ENCODE data around the gene HMGB2.

Gene HMGB2

DNA sequence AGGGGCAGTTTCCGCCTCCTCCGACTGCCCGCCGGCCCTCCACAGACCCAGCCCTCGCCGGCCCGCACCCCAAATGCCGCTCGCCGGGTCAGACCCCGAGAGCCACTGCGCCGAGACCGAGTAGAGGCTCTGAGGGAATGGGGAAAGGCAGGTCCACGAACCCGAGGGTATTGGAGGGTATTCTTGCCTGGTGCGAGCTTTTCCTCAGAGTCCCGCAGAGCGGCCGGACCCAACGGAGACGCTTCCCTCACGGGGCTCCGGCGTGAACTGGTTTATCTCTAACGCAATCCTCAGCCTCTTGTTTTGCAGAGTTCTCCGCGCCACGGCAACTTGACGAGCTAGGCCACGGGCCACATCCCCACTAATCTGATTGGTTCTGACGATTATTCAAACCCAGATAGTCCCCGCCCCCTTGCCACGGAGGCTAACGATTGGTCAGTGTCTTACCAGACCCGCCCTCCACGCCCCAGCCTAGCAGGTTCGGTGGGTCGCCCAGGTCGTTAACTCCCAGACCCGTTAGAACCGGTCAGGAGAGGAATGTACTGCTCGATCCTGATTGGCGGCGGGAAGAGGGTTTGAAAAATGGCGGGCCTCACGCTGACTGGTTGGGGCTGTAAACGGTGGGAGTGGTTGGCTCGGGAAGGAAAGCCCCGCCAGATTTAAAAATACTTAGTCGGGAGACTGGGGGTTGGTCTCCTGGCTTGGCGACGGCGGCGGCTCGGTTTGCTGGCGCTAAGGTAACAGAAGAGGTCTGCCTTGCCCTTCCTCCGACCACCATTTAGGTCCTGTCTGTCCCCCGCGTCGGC, at the start of gene HMGB2:
Gene HMGB2 (minus strand): TSS at position 274 of the 806 bp plus-strand sequence. CDS start 709 bp downstream, outside the sequence.
- Mint-ChIP-seq H3K27ac (peak within 1 kb of the TSS; percentile 99), H3K4me1 (ENCODE audit: low read depth) (peaks cover 42% of the 10 kb centered on the region), H3K36me3 (ENCODE audit: low read depth) (peaks cover 43% of the 10 kb centered on the region), H3K9me3 (no peaks in the 10 kb centered on the region), H3K27me3 (ENCODE audit: low read depth) (no peaks in the 10 kb centered on the region), H3K4me3 (peak within 1 kb of the TSS; percentile 97)
- peak; percentile 99 for DNase-seq (ENCODE audit: low spot score)

- Mint-ChIP-seq H3K27ac (no peak overlapping the region), H3K4me1 (ENCODE audit: low read depth) (peaks cover 15% of the 10 kb centered on the region), H3K27me3 (ENCODE audit: low read depth) (peaks cover 11% of the 10 kb centered on the region), H3K9me3 (no peaks in the 10 kb centered on the region), H3K4me3 (no peak overlapping the region), H3K36me3 (ENCODE audit: low read depth) (peaks cover 16% of the 10 kb centered on the region)
- no peak for DNase-seq (ENCODE audit: low spot score)
Observed at GRCh38 chr4:173382349-173382748, 48.2 kb upstream of the HMGB2 start.

- Mint-ChIP-seq H3K4me1 (ENCODE audit: low read depth) (peaks cover 11% of the 10 kb centered on the region), H3K4me3 (no peak overlapping the region), H3K36me3 (ENCODE audit: low read depth) (peaks cover 16% of the 10 kb centered on the region), H3K27ac (no peak overlapping the region), H3K27me3 (ENCODE audit: low read depth) (peaks cover 11% of the 10 kb centered on the region), H3K9me3 (no peaks in the 10 kb centered on the region)
- DNase-seq (ENCODE audit: low spot score), result no peak
Observed at GRCh38 chr4:173381610-173382009, 47.5 kb upstream of the HMGB2 start.

GRCh38 chr4:173380987-173381386, 46.8 kb upstream of the HMGB2 start:
- no peak overlapping the region for H3K4me3 Mint-ChIP-seq
- H3K27me3 Mint-ChIP-seq (ENCODE audit: low read depth), result peaks cover 11% of the 10 kb centered on the region
- H3K27ac Mint-ChIP-seq, result no peak overlapping the region
- H3K9me3 Mint-ChIP-seq, result no peaks in the 10 kb centered on the region
- DNase-seq (ENCODE audit: low spot score), result no peak
- H3K4me1 Mint-ChIP-seq (ENCODE audit: low read depth), result peaks cover 10% of the 10 kb centered on the region
- H3K36me3 Mint-ChIP-seq (ENCODE audit: low read depth), result peaks cover 18% of the 10 kb centered on the region

DNA sequence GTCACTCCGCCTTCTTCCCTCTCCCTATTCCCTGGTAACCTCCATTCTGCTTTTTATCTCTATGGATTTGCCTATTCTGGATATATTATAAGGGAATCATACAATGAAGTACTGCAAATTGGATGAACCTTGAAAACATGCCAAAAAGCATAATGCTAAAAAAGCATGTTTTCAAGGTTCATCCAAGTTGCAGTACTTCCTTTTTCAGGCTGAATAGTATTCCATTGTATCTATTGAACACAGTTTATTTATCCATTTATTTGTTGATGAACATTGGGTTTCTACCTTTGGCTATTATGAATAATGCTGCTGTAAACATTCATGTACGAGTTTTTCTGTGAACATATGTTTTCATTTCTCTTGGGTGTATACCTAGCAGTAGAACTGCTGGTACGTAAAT, 45.8 kb upstream of the HMGB2 start:
- H3K4me3 Mint-ChIP-seq, result no peak overlapping the region
- peaks cover 11% of the 10 kb centered on the region for H3K4me1 Mint-ChIP-seq (ENCODE audit: low read depth)
- no peaks in the 10 kb centered on the region for H3K9me3 Mint-ChIP-seq
- no peak for DNase-seq (ENCODE audit: low spot score)
- peaks cover 21% of the 10 kb centered on the region for H3K36me3 Mint-ChIP-seq (ENCODE audit: low read depth)
- H3K27ac Mint-ChIP-seq, result no peak overlapping the region
- peaks cover 11% of the 10 kb centered on the region for H3K27me3 Mint-ChIP-seq (ENCODE audit: low read depth)

- no peak for DNase-seq (ENCODE audit: low spot score)
- no peak overlapping the region for H3K27ac Mint-ChIP-seq
- peaks cover 12% of the 10 kb centered on the region for H3K4me1 Mint-ChIP-seq (ENCODE audit: low read depth)
- H3K36me3 Mint-ChIP-seq (ENCODE audit: low read depth), result peaks cover 21% of the 10 kb centered on the region
- H3K9me3 Mint-ChIP-seq, result no peaks in the 10 kb centered on the region
- no peaks in the 10 kb centered on the region for H3K27me3 Mint-ChIP-seq (ENCODE audit: low read depth)
- no peak overlapping the region for H3K4me3 Mint-ChIP-seq
Observed at GRCh38 chr4:173374588-173374987, 40.4 kb upstream of the HMGB2 start.

- H3K9me3 Mint-ChIP-seq, result no peaks in the 10 kb centered on the region
- peaks cover 27% of the 10 kb centered on the region for H3K4me1 Mint-ChIP-seq (ENCODE audit: low read depth)
- H3K27me3 Mint-ChIP-seq (ENCODE audit: low read depth), result no peaks in the 10 kb centered on the region
- peak overlapping the region; percentile 94 for H3K27ac Mint-ChIP-seq
- peak; percentile 48 for DNase-seq (ENCODE audit: low spot score)
- H3K36me3 Mint-ChIP-seq (ENCODE audit: low read depth), result peaks cover 23% of the 10 kb centered on the region
- peak overlapping the region; percentile 98 for H3K4me3 Mint-ChIP-seq
Observed at GRCh38 chr4:173371292-173372192, 37.4 kb upstream of the HMGB2 start.

GRCh38 chr4:173370477-173371291, 36.5 kb upstream of the HMGB2 start, which contains the start of gene SAP30:
Gene SAP30 (plus strand): TSS chr4:173370954. CDS start chr4:173371183, 229 bp downstream.
- Mint-ChIP-seq H3K36me3 (ENCODE audit: low read depth) (peaks cover 18% of the 10 kb centered on the region), H3K4me1 (ENCODE audit: low read depth) (peaks cover 33% of the 10 kb centered on the region), H3K27me3 (ENCODE audit: low read depth) (no peaks in the 10 kb centered on the region), H3K4me3 (peak within 1 kb of the TSS; percentile 99), H3K9me3 (no peaks in the 10 kb centered on the region), H3K27ac (peak within 1 kb of the TSS; percentile 97)
- DNase-seq (ENCODE audit: low spot score), result peak; percentile 92

GRCh38 chr4:173370130-173370476, 35.9 kb upstream of the HMGB2 start:
- H3K36me3 Mint-ChIP-seq (ENCODE audit: low read depth), result peaks cover 18% of the 10 kb centered on the region
- H3K4me3 Mint-ChIP-seq, result peak overlapping the region; percentile 99
- H3K27ac Mint-ChIP-seq, result peak overlapping the region; percentile 92
- H3K9me3 Mint-ChIP-seq, result no peaks in the 10 kb centered on the region
- H3K4me1 Mint-ChIP-seq (ENCODE audit: low read depth), result peaks cover 38% of the 10 kb centered on the region
- no peaks in the 10 kb centered on the region for H3K27me3 Mint-ChIP-seq (ENCODE audit: low read depth)
- peak; percentile 20 for DNase-seq (ENCODE audit: low spot score)

DNA sequence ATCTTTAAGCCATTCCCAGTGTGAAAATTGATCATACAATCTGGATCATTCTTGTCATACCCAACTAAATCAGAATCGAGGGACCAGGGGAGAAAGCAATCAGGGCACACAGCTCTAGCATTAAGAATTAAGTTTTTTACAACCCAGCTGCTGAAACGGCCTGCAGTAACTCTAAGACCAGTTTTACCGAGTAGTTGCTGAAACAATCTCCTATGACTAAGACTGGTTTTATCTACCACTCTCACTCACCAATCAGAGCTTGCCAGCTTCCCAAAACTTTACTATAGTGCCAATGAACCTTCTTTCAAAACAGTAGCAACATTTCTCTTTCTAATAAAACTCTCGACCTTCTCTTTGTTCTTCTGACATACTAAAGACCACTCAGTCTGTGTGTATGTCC, 33.8 kb upstream of the HMGB2 start:
- Mint-ChIP-seq H3K4me3 (peak overlapping the region; percentile 80), H3K4me1 (ENCODE audit: low read depth) (peaks cover 34% of the 10 kb centered on the region), H3K36me3 (ENCODE audit: low read depth) (peaks cover 18% of the 10 kb centered on the region), H3K9me3 (no peaks in the 10 kb centered on the region), H3K27me3 (ENCODE audit: low read depth) (no peaks in the 10 kb centered on the region), H3K27ac (peak overlapping the region; percentile 77)
- DNase-seq (ENCODE audit: low spot score), result no peak

- no peaks in the 10 kb centered on the region for H3K27me3 Mint-ChIP-seq (ENCODE audit: low read depth)
- DNase-seq (ENCODE audit: low spot score), result peak; percentile 11
- peak overlapping the region; percentile 63 for H3K4me3 Mint-ChIP-seq
- no peaks in the 10 kb centered on the region for H3K9me3 Mint-ChIP-seq
- H3K4me1 Mint-ChIP-seq (ENCODE audit: low read depth), result peaks cover 33% of the 10 kb centered on the region
- H3K27ac Mint-ChIP-seq, result peak overlapping the region; percentile 77
- peaks cover 18% of the 10 kb centered on the region for H3K36me3 Mint-ChIP-seq (ENCODE audit: low read depth)
Observed at GRCh38 chr4:173367285-173367684, 33.1 kb upstream of the HMGB2 start.

DNA sequence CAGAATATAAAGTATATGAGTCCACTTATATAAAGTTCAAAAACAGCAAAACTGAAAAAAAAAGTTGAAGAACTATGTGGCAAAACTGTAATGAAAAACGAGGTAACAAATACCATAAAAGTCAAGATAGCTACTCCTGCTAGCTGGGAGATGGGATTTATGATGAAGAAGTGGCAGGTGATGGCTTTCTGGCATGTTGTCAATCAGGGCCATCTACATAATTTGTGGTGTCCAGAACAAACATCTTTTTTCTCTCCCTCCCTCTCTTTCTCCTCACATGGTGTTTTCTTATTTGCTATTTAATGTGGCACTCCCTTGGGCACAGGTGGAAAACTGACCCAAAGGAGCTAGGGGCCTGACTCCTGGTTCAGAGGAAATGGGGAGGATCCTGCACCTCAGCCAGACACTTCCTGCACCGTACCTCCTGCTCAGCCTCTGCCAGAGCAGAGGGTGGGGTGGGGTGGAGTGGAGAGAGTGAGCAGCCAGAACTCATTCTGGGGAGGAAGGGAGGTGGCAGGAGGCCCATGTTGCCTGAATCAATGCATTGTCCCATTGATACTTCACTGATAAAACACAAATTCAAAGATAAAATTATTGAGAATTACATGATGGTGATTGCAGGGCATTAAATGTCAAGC, 31.3 kb upstream of the HMGB2 start:
- H3K27me3 Mint-ChIP-seq (ENCODE audit: low read depth), result no peaks in the 10 kb centered on the region
- peaks cover 35% of the 10 kb centered on the region for H3K4me1 Mint-ChIP-seq (ENCODE audit: low read depth)
- DNase-seq (ENCODE audit: low spot score), result no peak
- peak overlapping the region; percentile 68 for H3K27ac Mint-ChIP-seq
- H3K9me3 Mint-ChIP-seq, result no peaks in the 10 kb centered on the region
- peak overlapping the region; percentile 63 for H3K4me3 Mint-ChIP-seq
- H3K36me3 Mint-ChIP-seq (ENCODE audit: low read depth), result peaks cover 14% of the 10 kb centered on the region

GRCh38 chr4:173362666-173363065, 28.5 kb upstream of the HMGB2 start:
- peaks cover 28% of the 10 kb centered on the region for H3K4me1 Mint-ChIP-seq (ENCODE audit: low read depth)
- H3K36me3 Mint-ChIP-seq (ENCODE audit: low read depth), result peaks cover 13% of the 10 kb centered on the region
- H3K9me3 Mint-ChIP-seq, result no peaks in the 10 kb centered on the region

More at GRCh38 chr4:173362666-173363065, 28.5 kb upstream of the HMGB2 start:
- Mint-ChIP-seq H3K4me3 (no peak overlapping the region), H3K27me3 (ENCODE audit: low read depth) (peaks cover 2% of the 10 kb centered on the region), H3K27ac (no peak overlapping the region)
- DNase-seq (ENCODE audit: low spot score), result no peak

Measured in T-helper 2 cell treated with Interferon-gamma antibody and Interleukin-4, amounts not matched to agents 5 μg/mL and 100 μg/mL, for 36 hours (primary cell).